K562 (cell line): ENCODE measurements around the gene OR1D2. TPM values are rescaled to one million over a fixed set of nuclear protein-coding genes. Genes with fewer than 3 reads are reported as not detected.

ENCODE experiments used
- ATAC-seq: fragments of 200-7000 bp; cut with Tn5 transposase; 3 replicates; pipeline ENCODE4 v1.9.1; 2020; ENCODE audit warnings: moderate library complexity
- BruUV-seq: library from RNA; stranded (reverse); fragments of 400-500 nt; replicated peaks from 2 replicates; lab custom pipeline; 2021; lab: Mats Ljungman, UMichigan
- CTCF ChIA-PET: fragments of 300-600 bp; formaldehyde crosslinking; extraction: SDS; loops from one replicate; lab custom pipeline; 2021; ENCODE audit warnings: low intra/inter-chr PET ratio; lab: Yijun Ruan, JAX
- POLR2A ChIA-PET: fragments of 300-600, 350-650 bp; sonication (Branson Sonifier 250); formaldehyde crosslinking; extraction: SDS; loops from one replicate; lab custom pipeline; 2021; ENCODE audit warnings: antibody characterized with exemption, inconsistent platforms; lab: Yijun Ruan, JAX
- DNase-seq, 4 experiments: peaks; one replicate each; pipeline versions ENCODE4 v3.0.0 to v3.0.0-alpha.2; 2011 to 2018; ENCODE audit warnings: low spot score in 3 of 4, mixed read lengths in 3 of 4; ENCODE audit errors: extremely low read depth in 1 of 4
- FAIRE-seq: peaks from 2 replicates; lab custom pipeline; 2011; peaks lifted over from hg19 to GRCh38; lab: Jason Lieb, UNC
- H2AFZ ChIP-seq: 2 replicates; pipeline ENCODE4 v1.6.0; 2011; ENCODE audit warnings: low read depth, low read length, control low read depth, inconsistent platforms
- H3K27ac ChIP-seq: fragments of 200-600 bp; 3 replicates; pipeline ENCODE4 v1.8.0; 2011; ENCODE audit warnings: low read depth, mild to moderate bottlenecking, control low read depth, inconsistent platforms, low read length, moderate library complexity, mixed read lengths; ENCODE audit errors: extremely low read depth
- H3K27me3 ChIP-seq, 2 experiments: fragments of 300-600 bp in 1 of 2; 2 replicates in 1 of 2; 3 replicates in 1 of 2; pipeline versions ENCODE4 v1.6.0 to v1.8.0; 2011; ENCODE audit warnings: inconsistent platforms in 2 of 2, low read length in 2 of 2, mild to moderate bottlenecking in 1 of 2, mixed read lengths in 1 of 2, moderate library complexity in 1 of 2; ENCODE audit not compliant: control insufficient read depth in 2 of 2, insufficient read depth in 2 of 2
- H3K36me3 ChIP-seq: fragments of 300-600 bp; 3 replicates; pipeline ENCODE4 v1.8.0; 2011; ENCODE audit warnings: mild to moderate bottlenecking, low read length, inconsistent platforms; ENCODE audit not compliant: control insufficient read depth, insufficient read depth
- H3K4me1 ChIP-seq, 2 experiments: fragments of 200-600 bp in 1 of 2; replicated peaks in 1 of 2; 2 replicates in 1 of 2; 3 replicates in 1 of 2; pipeline versions ENCODE4 v1.5.1 to v1.8.0; 2011; ENCODE audit warnings: inconsistent platforms in 2 of 2, low read length in 2 of 2, mild to moderate bottlenecking in 1 of 2, mixed read lengths in 1 of 2, moderate library complexity in 1 of 2; ENCODE audit not compliant: control insufficient read depth in 2 of 2, insufficient read depth in 2 of 2
- H3K4me2 ChIP-seq: 2 replicates; pipeline ENCODE4 v1.6.1; 2011; ENCODE audit warnings: low read length, control low read depth, inconsistent platforms, mixed read lengths; ENCODE audit not compliant: insufficient read depth
- H3K4me3 ChIP-seq: fragments of 200-600 bp; sonication (generic), shearing (Covaris generic); 2 replicates; pipeline ENCODE4 v1.5.1; 2016; ENCODE audit warnings: control low read depth, inconsistent platforms
- H3K79me2 ChIP-seq: fragments of 200-600 bp; 3 replicates; pipeline ENCODE4 v1.8.0; 2011; ENCODE audit warnings: low read length, inconsistent platforms; ENCODE audit not compliant: control insufficient read depth, insufficient read depth
- H3K9ac ChIP-seq, 2 experiments: 2 replicates each; pipeline versions ENCODE4 v1.6.0 to v1.6.1; 2011; ENCODE audit warnings: low read depth in 2 of 2, low read length in 2 of 2, control low read depth in 1 of 2, inconsistent platforms in 1 of 2, mild to moderate bottlenecking in 1 of 2, mixed read lengths in 1 of 2; ENCODE audit not compliant: insufficient read depth in 1 of 2
- H3K9me1 ChIP-seq: one replicate; pipeline ENCODE4 v1.6.0; 2011; ENCODE audit warnings: inconsistent platforms, mild to moderate bottlenecking, low read length, moderate library complexity; ENCODE audit not compliant: control insufficient read depth, insufficient read depth
- H3K9me3 ChIP-seq: replicated peaks from 2 replicates; pipeline ENCODE4 v1.5.1; 2011; ENCODE audit warnings: low read depth, low read length, inconsistent platforms; ENCODE audit not compliant: control insufficient read depth, insufficient read depth
- H4K20me1 ChIP-seq: replicated peaks from 2 replicates; pipeline ENCODE4 v1.6.1; 2011; ENCODE audit warnings: low read length, inconsistent platforms, mixed read lengths; ENCODE audit not compliant: control insufficient read depth, insufficient read depth
- EZH2 ChIP-seq: IDR thresholded peaks from 2 replicates; pipeline ENCODE4 v1.6.1; 2012; ENCODE audit warnings: low read depth, mild to moderate bottlenecking, inconsistent platforms, low read length, borderline replicate concordance
- HNRNPH1 ChIP-seq: fragments of 200-400 bp; formaldehyde crosslinking; optimal IDR thresholded peaks from 2 replicates; pipeline ENCODE3; 2017; ENCODE audit warnings: low read depth, mild to moderate bottlenecking, low read length, moderate library complexity
- HSF4 ChIP-seq: fragments of 250-450 bp; sonication (Bioruptor Pico); IDR thresholded peaks from 2 replicates; pipeline ENCODE4 v2.1.2; 2022; ENCODE audit warnings: mild to moderate bottlenecking, moderate library complexity, borderline replicate concordance
- MTA3 ChIP-seq: fragments of 450-650 bp; formaldehyde crosslinking; IDR thresholded peaks from 2 replicates; pipeline ENCODE4 v1.6.1; 2017; ENCODE audit warnings: mild to moderate bottlenecking, borderline replicate concordance
- NR2C1 ChIP-seq, 2 experiments: fragments of 450-650 bp; IDR thresholded peaks; 2 replicates each; pipeline ENCODE4 v1.6.1; 2017; ENCODE audit warnings: mild to moderate bottlenecking in 2 of 2, antibody characterized with exemption in 1 of 2, inconsistent platforms in 1 of 2, missing compliant biosample characterization in 1 of 2, missing genetic modification characterization in 1 of 2
- SMARCE1 ChIP-seq: fragments of 450-650 bp; IDR thresholded peaks from 2 replicates; pipeline ENCODE4 v1.7.1; 2016; ENCODE audit warnings: mild to moderate bottlenecking
- SNRNP70 ChIP-seq: fragments of 200-400 bp; formaldehyde crosslinking; optimal IDR thresholded peaks from 2 replicates; pipeline ENCODE3; 2017; ENCODE audit warnings: low read depth, low read length
- SOX6 ChIP-seq: fragments of 450-650 bp; IDR thresholded peaks from 2 replicates; pipeline ENCODE4 v1.6.1; 2014; ENCODE audit warnings: mild to moderate bottlenecking
- TEAD1 ChIP-seq, 2 experiments: fragments of 450-650 bp in 1 of 2; sonication (generic) in 1 of 2; formaldehyde crosslinking; IDR thresholded peaks; 2 replicates each; pipeline versions ENCODE4 v1.4.0 to v1.8.0; 2020 to 2022; ENCODE audit warnings: mild to moderate bottlenecking in 2 of 2, missing genetic modification reagents in 1 of 2
- TRIM28 ChIP-seq: fragments of 450-650 bp; IDR thresholded peaks from 2 replicates; pipeline ENCODE4 v1.6.1; 2017
- ZNF197 ChIP-seq: fragments of 200-800 bp; sonication (Bioruptor generic); IDR thresholded peaks from 2 replicates; pipeline ENCODE4 v1.6.1; 2016; ENCODE audit warnings: low read depth, missing genetic modification characterization, missing compliant biosample characterization
- ZNF3 ChIP-seq: fragments of 250-450 bp; sonication (Bioruptor Pico); IDR thresholded peaks from 2 replicates; pipeline ENCODE4 v1.5.0; 2021; ENCODE audit warnings: mild to moderate bottlenecking, moderate library complexity
- ZNF41 ChIP-seq: fragments of 250-450 bp; sonication (Bioruptor Pico); conservative IDR thresholded peaks from 2 replicates; pipeline ENCODE4 v1.4.0; 2020; ENCODE audit warnings: mild to moderate bottlenecking
- WGBS: fragments of 100-300 bp; shearing (Covaris generic); methylation state at CpG from one replicate; pipeline ENCODE4 v1.1.6; 2016; ENCODE audit warnings: low coverage, mixed read lengths; ENCODE audit not compliant: insufficient coverage; ENCODE audit errors: missing lambda C conversion rate; 5-methylcytosine and 5-hydroxymethylcytosine counted together
- in situ Hi-C: fragments of 300-500 bp; cut with MboI; formaldehyde crosslinking; loops from 4 replicates; pipeline ENCODE4 v1.15.0; 2018; ENCODE audit warnings: inconsistent platforms, mixed read lengths
- intact Hi-C: fragments of 100-400 bp; cut with micrococcal nuclease; formaldehyde crosslinking; loops from 2 replicates; pipeline ENCODE4 v1.14.2; 2022
- polyA plus RNA-seq, 8 experiments: library from polyadenylated mRNA; depleted of rRNA in 4 of 8; stranded (reverse) in 5 of 8; unstranded in 3 of 8; fragments of >200 nt; fragmentation: Nextera tagmentation in 2 of 8; fragmentation: Illumina TruSeq in 1 of 8; extraction: Ambion mirVana in 2 of 8; extraction: Trizol in 1 of 8; gene quantifications; 2 replicates each; pipeline versions ENCODE4 v1.2.1 to v1.2.3, GENCODE V29; 2011 to 2014; ENCODE audit warnings: inconsistent platforms in 1 of 8, missing spikeins in 1 of 8
- total RNA-seq, 7 experiments: library from RNA; depleted of rRNA in 6 of 7; stranded (reverse); fragments of >200 nt in 6 of 7; fragmentation: Illumina TruSeq in 2 of 7; extraction: Trizol in 2 of 7; gene quantifications; 2 replicates each; pipeline versions ENCODE4 v1.2.1 to v1.2.3, GENCODE V29; 2011 to 2021; ENCODE audit warnings: low replicate concordance in 1 of 7
- TF ChIP-seq, protein P1 (sequence below): sonication (generic); formaldehyde crosslinking; IDR thresholded peaks from 2 replicates; pipeline ENCODE4 v1.8.0; 2023; ENCODE audit warnings: mild to moderate bottlenecking, missing genetic modification reagents

The OR1D2 gene
- total and polyA plus RNA-seq, 9 of the 15 experiments (the other 6 are each of a cell fraction or from before 2014, with no cell fraction given) = not detected

DNA sequence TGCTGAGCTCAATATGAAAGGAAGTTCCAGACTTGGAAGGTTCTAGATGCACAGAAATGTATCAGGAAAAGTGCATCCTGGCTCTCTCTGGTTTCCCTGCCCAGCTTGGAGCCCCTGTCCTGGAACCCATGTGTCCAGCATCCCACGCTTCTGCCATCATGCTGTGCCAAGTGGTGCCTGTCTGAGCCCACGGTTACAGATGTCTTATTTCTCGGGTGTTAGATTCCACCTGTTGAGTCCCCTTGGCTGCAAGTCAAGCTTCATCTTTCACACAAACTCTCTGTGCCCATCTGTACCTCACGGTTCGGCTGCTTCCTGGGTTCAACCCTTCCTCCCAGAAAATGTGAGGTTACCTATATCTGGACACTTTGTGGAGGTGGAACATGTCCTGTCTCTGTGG lies 63.3 kb downstream of the OR1D2 start:
- Histone ChIP-seq H3K9me1 (no peaks in the 10 kb centered on the region), H3K4me1 (no peaks in the 10 kb centered on the region), H2AFZ (no peak overlapping the region), H4K20me1 (no peaks in the 10 kb centered on the region), H3K36me3 (no peaks in the 10 kb centered on the region), H3K9ac (no peak overlapping the region), H3K27me3 (no peaks in the 10 kb centered on the region; a peak in 2 of 5 replicates), H3K9me3 (no peaks in the 10 kb centered on the region)
- in situ Hi-C loops = no loop called here
- CTCF ChIA-PET = no interaction called here
- BruUV-seq = no TSS peak
- 0% methylated on average over 5 of the region's 5 CpGs for WGBS
- ATAC-seq (no peak), DNase-seq (no peak)
- no peak for TF ChIP-seq ZNF197 (CRISPR knock-in tag)
- TF ChIP-seq TRIM28 = no peak
- no peak for TF ChIP-seq MTA3
- no peak for TF ChIP-seq EZH2
- no peak for TF ChIP-seq SOX6
- TF ChIP-seq ZNF41 (CRISPR knock-in tag) = no peak
- TF ChIP-seq, all 486 proteins: peak for 0
- no peak for FAIRE-seq
- Histone ChIP-seq H3K27ac (no peak overlapping the region), H3K4me2 (no peak overlapping the region), H3K79me2 (no peaks in the 10 kb centered on the region), H3K4me3 (no peak overlapping the region)
- POLR2A ChIA-PET = no interaction called here
- intact Hi-C loops = loop anchor here (10.0 kb wide), 1 partner anchor 644 kb away; no protein-coding TSS in a partner anchor

GRCh38 chr17:3039736-3040135 lies 64.5 kb downstream of the OR1D2 start:
- FAIRE-seq = no peak
- H3K4me3 ChIP-seq = no peak overlapping the region
- no peak overlapping the region for H3K27ac ChIP-seq
- H3K36me3 ChIP-seq = no peaks in the 10 kb centered on the region
- 0% methylated on average over 6 of the region's 6 CpGs for WGBS
- in situ Hi-C loops (no loop called here), intact Hi-C loops (loop anchor here (10.0 kb wide), 1 partner anchor 645 kb away; no protein-coding TSS in a partner anchor)
- no peak overlapping the region for H2AFZ ChIP-seq
- H4K20me1 ChIP-seq = no peaks in the 10 kb centered on the region
- BruUV-seq = no TSS peak
- H3K79me2 ChIP-seq = no peaks in the 10 kb centered on the region
- no peaks in the 10 kb centered on the region; a peak in 2 of 5 replicates for H3K27me3 ChIP-seq
- no peak for ATAC-seq
- no peaks in the 10 kb centered on the region for H3K4me1 ChIP-seq
- H3K9me1 ChIP-seq = no peaks in the 10 kb centered on the region
- ChIA-PET CTCF (no interaction called here), POLR2A (interaction anchor here (0.6 kb wide), 1 partner anchor 8 kb away, joined by 3 read pairs; no protein-coding TSS in a partner anchor)
- no peak overlapping the region for H3K4me2 ChIP-seq
- H3K9me3 ChIP-seq = no peaks in the 10 kb centered on the region
- DNase-seq = no peak
- no peak overlapping the region for H3K9ac ChIP-seq
- TF ChIP-seq SMARCE1 (no peak), SNRNP70 (no peak), HNRNPH1 (no peak), NR2C1 (IDR thresholded peaks at IDR 0.05) (no peak), NR2C1 (tag; IDR thresholded peaks at IDR 0.05) (no peak), TEAD1 (CRISPR knock-in tag; IDR thresholded peaks at IDR 0.05) (no peak), ZNF3 (CRISPR knock-in tag) (no peak), HSF4 (CRISPR knock-in tag) (no peak)
- TF ChIP-seq, protein P1, sequence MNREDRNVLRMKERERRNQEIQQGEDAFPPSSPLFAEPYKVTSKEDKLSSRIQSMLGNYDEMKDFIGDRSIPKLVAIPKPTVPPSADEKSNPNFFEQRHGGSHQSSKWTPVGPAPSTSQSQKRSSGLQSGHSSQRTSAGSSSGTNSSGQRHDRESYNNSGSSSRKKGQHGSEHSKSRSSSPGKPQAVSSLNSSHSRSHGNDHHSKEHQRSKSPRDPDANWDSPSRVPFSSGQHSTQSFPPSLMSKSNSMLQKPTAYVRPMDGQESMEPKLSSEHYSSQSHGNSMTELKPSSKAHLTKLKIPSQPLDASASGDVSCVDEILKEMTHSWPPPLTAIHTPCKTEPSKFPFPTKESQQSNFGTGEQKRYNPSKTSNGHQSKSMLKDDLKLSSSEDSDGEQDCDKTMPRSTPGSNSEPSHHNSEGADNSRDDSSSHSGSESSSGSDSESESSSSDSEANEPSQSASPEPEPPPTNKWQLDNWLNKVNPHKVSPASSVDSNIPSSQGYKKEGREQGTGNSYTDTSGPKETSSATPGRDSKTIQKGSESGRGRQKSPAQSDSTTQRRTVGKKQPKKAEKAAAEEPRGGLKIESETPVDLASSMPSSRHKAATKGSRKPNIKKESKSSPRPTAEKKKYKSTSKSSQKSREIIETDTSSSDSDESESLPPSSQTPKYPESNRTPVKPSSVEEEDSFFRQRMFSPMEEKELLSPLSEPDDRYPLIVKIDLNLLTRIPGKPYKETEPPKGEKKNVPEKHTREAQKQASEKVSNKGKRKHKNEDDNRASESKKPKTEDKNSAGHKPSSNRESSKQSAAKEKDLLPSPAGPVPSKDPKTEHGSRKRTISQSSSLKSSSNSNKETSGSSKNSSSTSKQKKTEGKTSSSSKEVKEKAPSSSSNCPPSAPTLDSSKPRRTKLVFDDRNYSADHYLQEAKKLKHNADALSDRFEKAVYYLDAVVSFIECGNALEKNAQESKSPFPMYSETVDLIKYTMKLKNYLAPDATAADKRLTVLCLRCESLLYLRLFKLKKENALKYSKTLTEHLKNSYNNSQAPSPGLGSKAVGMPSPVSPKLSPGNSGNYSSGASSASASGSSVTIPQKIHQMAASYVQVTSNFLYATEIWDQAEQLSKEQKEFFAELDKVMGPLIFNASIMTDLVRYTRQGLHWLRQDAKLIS (CRISPR knock-in tag) = no peak
